ENCODE results near the gene CYP19A1. TPM values are rescaled to one million over a fixed set of nuclear protein-coding genes. Genes with fewer than 3 reads are reported as not detected.

CYP19A1 gene
- total and polyA plus RNA-seq, 2 experiments from 2014 or later, result 0.76 to 1.2 TPM

GRCh38 chr15:51281368-51281967, 56.9 kb downstream of the CYP19A1 start:
- Histone ChIP-seq H3K4me1 (ENCODE audit: insufficient read depth) (no peaks in the 10 kb centered on the region), H3K9ac (no peak overlapping the region), H3K9me3 (ENCODE audit: low read depth) (no peaks in the 10 kb centered on the region), H3K4me2 (ENCODE audit: unreplicated experiment) (peak overlapping the region; percentile 5), H3K9me2 (ENCODE audit: insufficient read depth) (no peaks in the 10 kb centered on the region), H4K20me1 (ENCODE audit: insufficient read depth) (no peaks in the 10 kb centered on the region), H3K36me3 (ENCODE audit: low read depth) (no peaks in the 10 kb centered on the region), H3K27ac (no peak overlapping the region), H3F3A (ENCODE audit: insufficient read depth) (no peaks in the 10 kb centered on the region), H3K27me3 (replicated peaks; ENCODE audit: insufficient read depth) (0 out of 2 replicates have a peak, but pooled peaks cover 6% of the 10 kb centered on the region), H3K79me2 (ENCODE audit: insufficient read depth) (no peaks in the 10 kb centered on the region), H3K4me3 (no peak overlapping the region), H2AFZ (0 out of 2 replicates have a peak overlapping the region, but pooled peaks have one; percentile 22)
- 9 to 13% methylated on average over 4 of the region's 4 CpGs for WGBS, 2 experiments (ENCODE audit: low coverage in 1 of 2, low lambda C conversion rate in 2 of 2, missing lambda C conversion rate in 2 of 2)
- peak; percentile 79 for DNase-seq
- no peak for TF ChIP-seq EZH2phosphoT487 (IDR thresholded peaks at IDR 0.05; ENCODE audit: insufficient read depth, low read depth)
- no peak for TF ChIP-seq EZH2 (IDR thresholded peaks at IDR 0.05; ENCODE audit: insufficient read depth, poor library complexity, severe bottlenecking)
- in situ Hi-C loops (cut with MboI), result no loop called here

- no peaks in the 10 kb centered on the region for H4K20me1 ChIP-seq (ENCODE audit: insufficient read depth)
- WGBS, 2 experiments (ENCODE audit: low coverage in 1 of 2, low lambda C conversion rate in 2 of 2, missing lambda C conversion rate in 2 of 2), result 95 to 96% methylated on average over 4 of the region's 4 CpGs
- DNase-seq, result no peak
- no peaks in the 10 kb centered on the region for H3F3A ChIP-seq (ENCODE audit: insufficient read depth)
- H3K9me3 ChIP-seq (ENCODE audit: low read depth), result no peaks in the 10 kb centered on the region
- H3K27ac ChIP-seq, result no peak overlapping the region
- no peaks in the 10 kb centered on the region for H3K9me2 ChIP-seq (ENCODE audit: insufficient read depth)
- H3K4me2 ChIP-seq (ENCODE audit: unreplicated experiment), result no peak overlapping the region
- 0 out of 2 replicates have a peak, but pooled peaks cover 6% of the 10 kb centered on the region for H3K27me3 ChIP-seq (replicated peaks; ENCODE audit: insufficient read depth)
- TF ChIP-seq EZH2 (IDR thresholded peaks at IDR 0.05; ENCODE audit: insufficient read depth, poor library complexity, severe bottlenecking), result no peak
- TF ChIP-seq EZH2phosphoT487 (IDR thresholded peaks at IDR 0.05; ENCODE audit: insufficient read depth, low read depth), result no peak
- H3K36me3 ChIP-seq (ENCODE audit: low read depth), result no peaks in the 10 kb centered on the region
- H2AFZ ChIP-seq, result no peak overlapping the region
- H3K9ac ChIP-seq, result no peak overlapping the region
- in situ Hi-C loops (cut with MboI), result no loop called here
- H3K79me2 ChIP-seq (ENCODE audit: insufficient read depth), result no peaks in the 10 kb centered on the region
- no peaks in the 10 kb centered on the region for H3K4me1 ChIP-seq (ENCODE audit: insufficient read depth)
- H3K4me3 ChIP-seq, result no peak overlapping the region
Observed at GRCh38 chr15:51280838-51281237, 57.6 kb downstream of the CYP19A1 start.

- TF ChIP-seq EZH2 (IDR thresholded peaks at IDR 0.05; ENCODE audit: insufficient read depth, poor library complexity, severe bottlenecking), result no peak
- TF ChIP-seq EZH2phosphoT487 (IDR thresholded peaks at IDR 0.05; ENCODE audit: insufficient read depth, low read depth), result no peak
- Histone ChIP-seq H3F3A (ENCODE audit: insufficient read depth) (no peaks in the 10 kb centered on the region), H3K4me1 (ENCODE audit: insufficient read depth) (no peaks in the 10 kb centered on the region), H3K79me2 (ENCODE audit: insufficient read depth) (no peaks in the 10 kb centered on the region), H3K4me3 (no peak overlapping the region), H3K9me2 (ENCODE audit: insufficient read depth) (no peaks in the 10 kb centered on the region), H3K9me3 (ENCODE audit: low read depth) (no peaks in the 10 kb centered on the region), H4K20me1 (ENCODE audit: insufficient read depth) (no peaks in the 10 kb centered on the region), H3K27ac (no peak overlapping the region), H3K27me3 (replicated peaks; ENCODE audit: insufficient read depth) (0 out of 2 replicates have a peak, but pooled peaks cover 6% of the 10 kb centered on the region), H2AFZ (no peak overlapping the region), H3K36me3 (ENCODE audit: low read depth) (no peaks in the 10 kb centered on the region), H3K4me2 (ENCODE audit: unreplicated experiment) (no peak overlapping the region), H3K9ac (no peak overlapping the region)
- in situ Hi-C loops (cut with MboI), result no loop called here
- WGBS, 2 experiments (ENCODE audit: low coverage in 1 of 2, low lambda C conversion rate in 2 of 2, missing lambda C conversion rate in 2 of 2), result 97 to 100% methylated on average over 1 of the region's 1 CpG
- DNase-seq, result no peak
Observed at GRCh38 chr15:51279391-51279790, 59.0 kb downstream of the CYP19A1 start.

GRCh38 chr15:51277101-51277500, 61.3 kb downstream of the CYP19A1 start:
- H3K4me3 ChIP-seq, result no peak overlapping the region
- no peak overlapping the region for H3K9ac ChIP-seq
- H2AFZ ChIP-seq, result no peak overlapping the region
- 0 out of 2 replicates have a peak, but pooled peaks cover 6% of the 10 kb centered on the region for H3K27me3 ChIP-seq (replicated peaks; ENCODE audit: insufficient read depth)
- H4K20me1 ChIP-seq (ENCODE audit: insufficient read depth), result no peaks in the 10 kb centered on the region
- no peaks in the 10 kb centered on the region for H3K36me3 ChIP-seq (ENCODE audit: low read depth)
- no peak for DNase-seq
- no peaks in the 10 kb centered on the region for H3K79me2 ChIP-seq (ENCODE audit: insufficient read depth)
- H3K4me1 ChIP-seq (ENCODE audit: insufficient read depth), result no peaks in the 10 kb centered on the region
- in situ Hi-C loops (cut with MboI), result no loop called here
- H3K27ac ChIP-seq, result no peak overlapping the region
- 98% methylated on average over 3 of the region's 3 CpGs for WGBS, 2 experiments (ENCODE audit: low coverage in 1 of 2, low lambda C conversion rate in 2 of 2, missing lambda C conversion rate in 2 of 2)
- H3F3A ChIP-seq (ENCODE audit: insufficient read depth), result no peaks in the 10 kb centered on the region
- no peaks in the 10 kb centered on the region for H3K9me2 ChIP-seq (ENCODE audit: insufficient read depth)
- no peak overlapping the region for H3K4me2 ChIP-seq (ENCODE audit: unreplicated experiment)
- TF ChIP-seq EZH2 (IDR thresholded peaks at IDR 0.05; ENCODE audit: insufficient read depth, poor library complexity, severe bottlenecking) (no peak), EZH2phosphoT487 (IDR thresholded peaks at IDR 0.05; ENCODE audit: insufficient read depth, low read depth) (no peak)
- no peaks in the 10 kb centered on the region for H3K9me3 ChIP-seq (ENCODE audit: low read depth)

Data from GM23248 (cell line).